PC-3 (cell line): Measurements from ENCODE around the gene BIN2. TPM values are rescaled to one million over a fixed set of nuclear protein-coding genes. Genes with fewer than 3 reads are reported as not detected.

Experiments used
- ATAC-seq: fragments of 200-7000 bp; cut with Tn5 transposase; 2 replicates; pipeline ENCODE4 v1.9.1; 2020; ENCODE audit warnings: mild to moderate bottlenecking, moderate library complexity
- BruUV-seq: library from RNA; stranded (reverse); fragments of 400-500 nt; replicated peaks from 2 replicates; lab custom pipeline; 2021; lab: Mats Ljungman, UMichigan
- CTCF ChIA-PET: fragments of 300-600 bp; sonication (Branson Sonifier 250); formaldehyde crosslinking; loops from one replicate; lab custom pipeline; 2022; ENCODE audit warnings: antibody characterized with exemption; lab: Charles Lee
- POLR2A ChIA-PET: fragments of 300-600 bp; sonication (Branson Sonifier 250); formaldehyde crosslinking; loops from one replicate; lab custom pipeline; 2022; ENCODE audit warnings: antibody characterized with exemption; ENCODE audit not compliant: unreplicated experiment; lab: Charles Lee
- DNase-seq: peaks from one replicate; pipeline ENCODE4 v3.0.0-alpha.2; 2015
- H2AFZ ChIP-seq: fragments of 300-600 bp; sonication (generic); 2 replicates; pipeline ENCODE4 v1.6.0; 2016; ENCODE audit warnings: antibody characterized with exemption, low read length
- H3F3A ChIP-seq: fragments of 300-600 bp; sonication (generic); one replicate; pipeline ENCODE4 v1.6.0; 2017; ENCODE audit warnings: antibody characterized with exemption, low read length, control low read depth, mild to moderate bottlenecking; ENCODE audit not compliant: unreplicated experiment
- H3K27ac ChIP-seq: fragments of 300-600 bp; sonication (generic); 2 replicates; pipeline ENCODE4 v1.5.1; 2016; ENCODE audit warnings: mild to moderate bottlenecking, low read length
- H3K27me3 ChIP-seq: fragments of 300-600 bp; sonication (generic); 2 replicates; pipeline ENCODE4 v1.6.1; 2016; ENCODE audit warnings: low read length, mixed read lengths
- H3K36me3 ChIP-seq: fragments of 300-600 bp; sonication (generic); 2 replicates; pipeline ENCODE4 v1.6.1; 2016; ENCODE audit warnings: low read depth, mixed run types, low read length, mixed read lengths
- H3K4me1 ChIP-seq: fragments of 300-600 bp; sonication (generic); 2 replicates; pipeline ENCODE4 v1.5.1; 2016; ENCODE audit warnings: low read length; ENCODE audit not compliant: insufficient read depth
- H3K4me2 ChIP-seq: fragments of 300-600 bp; sonication (generic); 2 replicates; pipeline ENCODE4 v1.6.0; 2016; ENCODE audit warnings: low read length
- H3K4me3 ChIP-seq: fragments of 300-600 bp; sonication (generic); 2 replicates; pipeline ENCODE4 v1.5.1; 2016; ENCODE audit warnings: mild to moderate bottlenecking, low read length, mixed read lengths
- H3K79me2 ChIP-seq: fragments of 300-600 bp; sonication (generic); 2 replicates; pipeline ENCODE4 v1.6.1; 2017; ENCODE audit warnings: low read length, mixed read lengths
- H3K9ac ChIP-seq: fragments of 300-600 bp; sonication (generic); 2 replicates; pipeline ENCODE4 v1.6.0; 2016; ENCODE audit warnings: mild to moderate bottlenecking, low read length
- H3K9me2 ChIP-seq: fragments of 300-600 bp; sonication (generic); replicated peaks from 2 replicates; pipeline ENCODE4 v1.6.1; 2016; ENCODE audit warnings: mixed run types, low read length, mixed read lengths
- H3K9me3 ChIP-seq: fragments of 300-600 bp; sonication (generic); 2 replicates; pipeline ENCODE4 v1.6.1; 2016; ENCODE audit warnings: low read length, mixed read lengths
- H4K20me1 ChIP-seq: fragments of 300-600 bp; sonication (generic); 2 replicates; pipeline ENCODE4 v1.6.1; 2016; ENCODE audit warnings: low read length, mixed read lengths
- CTCF ChIP-seq: fragments of 300-600 bp; sonication (generic); conservative IDR thresholded peaks from 2 replicates; pipeline ENCODE4 v1.5.1; 2017; ENCODE audit warnings: antibody characterized with exemption, low read depth, mild to moderate bottlenecking, low read length
- EZH2 ChIP-seq: fragments of 300-600 bp; sonication (generic); IDR thresholded peaks from one replicate; pipeline ENCODE4 v1.6.1; 2017; ENCODE audit warnings: antibody characterized with exemption, mild to moderate bottlenecking, low read length; ENCODE audit not compliant: unreplicated experiment
- EZH2phosphoT487 ChIP-seq: fragments of 300-600 bp; sonication (generic); IDR thresholded peaks from 2 replicates; pipeline ENCODE4 v1.6.1; 2018; ENCODE audit warnings: mild to moderate bottlenecking, antibody characterized with exemption, low read length, borderline replicate concordance
- intact Hi-C: fragments of 100-400 bp; cut with micrococcal nuclease; formaldehyde crosslinking; loops from 2 replicates; pipeline ENCODE4 v1.9.0; 2023
- total RNA-seq: library from RNA; depleted of rRNA; stranded (reverse); fragments of >200 nt; gene quantifications from 2 replicates; pipeline ENCODE4 v1.2.3, GENCODE V29; 2014

The BIN2 gene
- total RNA-seq, 1 experiment from 2014 or later = not detected

- intact Hi-C loops = no loop called here
- POLR2A ChIA-PET = no interaction called here
Measured at GRCh38 chr12:51351913-51352532, 28.0 kb upstream of the BIN2 start.

GRCh38 chr12:51349026-51349425 is 25.1 kb upstream of the BIN2 start:
- Histone ChIP-seq H3K9ac (no peak overlapping the region), H3F3A (no peaks in the 10 kb centered on the region), H3K4me2 (no peak overlapping the region), H4K20me1 (no peaks in the 10 kb centered on the region), H3K27ac (no peak overlapping the region), H3K27me3 (no peaks in the 10 kb centered on the region), H3K9me2 (no peaks in the 10 kb centered on the region), H3K79me2 (no peaks in the 10 kb centered on the region), H3K4me3 (no peak overlapping the region), H3K4me1 (peaks cover 7% of the 10 kb centered on the region), H3K36me3 (peaks cover 2% of the 10 kb centered on the region; the same call in 1 of the 2 replicates), H2AFZ (no peak overlapping the region), H3K9me3 (no peaks in the 10 kb centered on the region)
- ChIA-PET CTCF (interaction anchor here (0.6 kb wide), 1 partner anchor 40 kb away, joined by 3 read pairs; no protein-coding TSS in a partner anchor), POLR2A (interaction anchor here (0.8 kb wide), 1 partner anchor 48 kb away, joined by 5 read pairs; no protein-coding TSS in a partner anchor)
- no peak for TF ChIP-seq CTCF
- TF ChIP-seq EZH2 = no peak
- no peak for TF ChIP-seq EZH2phosphoT487
- ATAC-seq = no peak
- DNase-seq = no peak
- BruUV-seq = no TSS peak
- intact Hi-C loops = no loop called here

More at GRCh38 chr12:51351913-51352532, 28.0 kb upstream of the BIN2 start:
- no peak overlapping the region for H3K9ac ChIP-seq
- H3K4me2 ChIP-seq = no peak overlapping the region
- H3K27ac ChIP-seq = no peak overlapping the region
- DNase-seq (peak; percentile 53), ATAC-seq (peak; percentile 53)
- no peak overlapping the region for H3K4me3 ChIP-seq
- H2AFZ ChIP-seq = no peak overlapping the region
- no peaks in the 10 kb centered on the region for H4K20me1 ChIP-seq
- no peaks in the 10 kb centered on the region for H3K9me3 ChIP-seq
- H3F3A ChIP-seq = no peaks in the 10 kb centered on the region
- H3K9me2 ChIP-seq = no peaks in the 10 kb centered on the region
- H3K4me1 ChIP-seq = no peaks in the 10 kb centered on the region
- peaks cover 5% of the 10 kb centered on the region; the same call in 1 of the 2 replicates for H3K36me3 ChIP-seq
- H3K79me2 ChIP-seq = no peaks in the 10 kb centered on the region
- CTCF ChIA-PET = no interaction called here
- H3K27me3 ChIP-seq = no peaks in the 10 kb centered on the region
- no peak for TF ChIP-seq EZH2phosphoT487
- peak; percentile 67 for TF ChIP-seq CTCF
- TF ChIP-seq EZH2 = no peak
- TSS peak; percentile 32 for BruUV-seq

- H3K27me3 ChIP-seq = no peaks in the 10 kb centered on the region
- CTCF ChIA-PET = no interaction called here
- intact Hi-C loops = no loop called here
- no peak overlapping the region for H3K4me3 ChIP-seq
- no peaks in the 10 kb centered on the region for H3K9me3 ChIP-seq
- ATAC-seq (no peak), DNase-seq (no peak)
- no peaks in the 10 kb centered on the region for H3K79me2 ChIP-seq
- H4K20me1 ChIP-seq = no peaks in the 10 kb centered on the region
- H3K9ac ChIP-seq = no peak overlapping the region
- TF ChIP-seq EZH2phosphoT487 (no peak), CTCF (no peak)
- no peak overlapping the region for H3K4me2 ChIP-seq
- no peaks in the 10 kb centered on the region for H3K9me2 ChIP-seq
- peaks cover 7% of the 10 kb centered on the region for H3K4me1 ChIP-seq
- H2AFZ ChIP-seq = no peak overlapping the region
- POLR2A ChIA-PET = no interaction called here
- H3K27ac ChIP-seq = no peak overlapping the region
- no peaks in the 10 kb centered on the region for H3F3A ChIP-seq
- no peaks in the 10 kb centered on the region for H3K36me3 ChIP-seq
- BruUV-seq = no TSS peak
Measured at GRCh38 chr12:51348116-51348515, 24.1 kb upstream of the BIN2 start.
